ENCODE data around the gene MAP3K3.

The MAP3K3 gene

DNA sequence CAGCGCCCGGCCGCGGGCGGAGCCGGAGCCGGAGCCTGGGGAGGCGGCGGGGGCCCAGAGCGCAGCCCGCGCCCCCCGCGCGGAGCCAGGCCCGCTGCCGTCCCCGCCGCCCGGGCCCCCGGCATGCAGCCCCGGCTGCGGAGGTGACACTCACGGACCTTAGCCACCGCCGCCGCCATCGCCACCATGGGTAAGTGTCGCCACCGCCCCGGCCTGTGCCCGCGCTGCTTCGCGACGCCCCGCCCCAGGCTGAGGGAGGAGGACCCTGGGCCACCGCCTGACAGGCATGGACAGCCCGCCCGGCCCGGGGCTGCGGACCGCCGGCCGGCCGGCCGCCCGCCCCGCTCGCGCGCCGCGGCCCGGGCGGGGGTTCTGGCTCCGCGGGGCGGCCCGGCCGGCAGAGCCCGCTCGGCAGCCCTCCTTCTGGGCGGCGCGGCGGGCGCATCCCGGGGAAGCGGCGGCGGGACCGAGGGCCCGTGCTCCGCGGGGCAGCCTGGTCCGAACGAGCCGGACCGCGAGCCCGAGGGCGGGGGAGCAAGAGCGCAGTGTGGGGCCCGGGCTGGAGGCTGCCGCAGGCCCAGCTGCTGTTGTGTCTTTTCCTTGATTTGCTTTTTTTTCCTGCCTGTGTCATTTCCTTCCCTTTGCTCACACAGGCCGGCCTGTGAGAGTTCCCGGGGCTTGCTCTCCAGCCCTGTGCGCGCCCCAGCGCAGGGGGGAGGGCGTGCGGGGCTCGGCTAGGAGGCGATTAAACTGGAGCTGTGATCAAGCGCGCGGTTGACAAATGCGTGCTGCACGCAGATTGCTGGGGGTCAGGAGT is 565 bp downstream of the MAP3K3 start:
- DNase-seq: peak; percentile 89

DNA sequence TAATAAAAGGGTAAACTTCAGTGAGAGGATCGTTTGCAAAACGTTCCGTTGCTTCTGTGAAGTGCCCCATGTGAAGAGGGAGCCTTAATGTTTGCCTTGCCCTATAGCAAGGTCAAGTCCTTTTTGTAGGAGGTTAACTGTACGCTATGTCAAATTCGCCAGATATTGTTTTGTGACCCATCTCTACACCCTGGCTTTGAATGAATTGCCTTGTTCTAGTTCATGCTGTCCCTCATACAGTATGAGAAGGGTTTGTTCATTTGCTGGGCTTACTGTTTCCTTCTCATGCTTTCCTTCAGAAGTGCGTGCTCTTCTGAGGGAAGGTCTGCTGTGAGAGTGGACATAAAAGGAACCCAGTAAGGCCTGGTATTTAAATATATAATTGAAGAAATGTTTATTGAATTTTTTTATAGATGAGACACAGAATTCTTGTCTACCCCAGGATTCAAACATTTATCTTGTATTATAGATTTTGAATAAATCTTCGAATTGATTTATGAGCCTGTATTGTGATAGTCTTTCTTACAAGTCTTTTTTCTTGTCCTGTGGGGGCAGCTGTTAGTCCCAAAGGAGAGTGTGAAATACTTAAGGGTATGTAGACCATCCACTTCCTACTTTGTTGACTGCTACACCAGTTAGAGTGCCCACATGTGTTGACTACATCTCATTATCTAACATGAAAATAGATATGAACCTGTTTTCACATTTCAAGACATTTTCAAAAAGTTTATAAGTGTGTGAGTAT is 1.7 kb downstream of the MAP3K3 start:
- DNase-seq: peak; percentile 45

DNA sequence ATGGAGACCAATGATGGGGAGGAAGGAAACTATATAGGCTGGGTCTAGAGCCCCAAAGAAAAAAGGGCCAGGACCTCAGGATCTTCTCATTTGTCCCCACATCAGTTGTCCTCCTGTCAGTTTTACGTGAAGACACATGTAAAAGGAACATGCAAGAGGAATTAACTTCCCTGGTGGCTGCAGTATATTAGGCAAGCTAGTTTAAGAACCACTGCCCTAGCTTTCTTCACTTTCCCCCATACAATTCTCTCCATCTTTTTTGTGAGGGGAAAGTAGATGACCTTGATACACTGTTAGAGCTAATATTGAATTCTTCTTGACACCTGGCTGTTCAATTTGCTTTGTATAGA is 2.3 kb downstream of the MAP3K3 start:
- no peak for DNase-seq

DNA sequence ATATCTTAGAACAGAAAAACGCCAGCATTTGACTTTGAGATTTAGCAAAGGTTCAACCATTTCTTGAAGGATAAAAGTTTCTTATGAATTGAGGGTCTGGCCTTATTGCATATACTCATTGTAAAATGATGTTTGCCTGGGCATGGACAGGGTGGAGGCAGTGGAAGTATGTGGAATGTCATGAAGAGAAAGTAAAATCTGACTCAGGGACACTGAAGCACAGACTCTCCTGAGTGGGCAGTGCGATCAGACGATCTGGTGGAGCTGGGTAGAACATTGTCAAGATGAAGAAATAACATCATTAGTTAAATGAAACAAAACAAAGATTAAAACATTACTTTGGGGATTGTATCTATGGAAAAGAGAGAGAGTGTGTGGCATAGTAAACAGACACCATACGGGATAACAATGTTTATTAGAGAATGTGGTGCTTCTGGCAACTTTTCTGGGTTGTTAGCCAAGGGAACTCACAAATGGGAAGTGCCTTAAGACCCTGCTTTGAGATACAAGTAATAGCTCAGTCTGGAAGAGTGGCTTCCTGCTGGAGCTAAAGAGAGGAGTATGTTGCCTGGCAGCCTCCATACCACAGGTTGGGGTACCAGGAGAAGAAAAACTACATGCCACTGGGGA is 4.4 kb downstream of the MAP3K3 start:
- DNase-seq: no peak

DNA sequence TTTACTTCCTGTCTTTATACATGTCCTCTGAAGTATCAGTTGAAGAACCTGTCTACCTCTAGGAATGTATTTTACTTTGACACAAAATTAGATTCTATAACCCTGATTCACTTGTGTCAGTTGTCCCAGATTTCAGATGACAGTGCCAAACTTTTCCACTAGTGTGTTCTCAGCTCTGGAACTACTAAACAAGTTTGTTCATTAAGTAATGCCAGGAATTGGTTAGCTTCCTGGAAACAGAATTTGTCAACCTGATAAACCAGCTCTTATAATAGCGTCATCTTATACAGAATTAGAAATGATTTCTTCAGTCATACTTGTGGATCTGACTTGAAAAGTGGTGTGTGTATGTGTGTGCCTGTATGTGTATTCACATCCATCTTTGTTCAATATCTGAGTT is 7.4 kb downstream of the MAP3K3 start:
- no peak for DNase-seq

DNA sequence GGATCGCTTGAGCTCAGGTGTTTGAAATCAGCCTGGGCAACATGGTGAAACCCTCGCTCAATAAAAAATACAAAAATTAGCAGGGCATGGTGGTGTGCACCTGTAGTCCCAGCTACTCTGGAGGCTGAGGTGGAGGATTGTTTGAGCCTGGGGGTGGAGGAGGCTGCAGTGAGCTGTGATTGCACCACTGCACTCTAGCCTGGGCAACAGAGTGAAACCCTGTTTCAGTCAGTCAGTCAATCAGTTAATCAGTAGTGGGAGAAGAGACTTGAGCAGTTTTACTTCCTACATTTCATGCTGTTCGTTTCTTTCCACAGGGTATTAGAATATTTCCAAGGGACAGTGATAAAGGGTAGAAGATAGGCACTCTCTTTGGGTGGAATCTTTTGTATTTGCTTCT is 8.8 kb downstream of the MAP3K3 start:
- no peak for DNase-seq

DNA sequence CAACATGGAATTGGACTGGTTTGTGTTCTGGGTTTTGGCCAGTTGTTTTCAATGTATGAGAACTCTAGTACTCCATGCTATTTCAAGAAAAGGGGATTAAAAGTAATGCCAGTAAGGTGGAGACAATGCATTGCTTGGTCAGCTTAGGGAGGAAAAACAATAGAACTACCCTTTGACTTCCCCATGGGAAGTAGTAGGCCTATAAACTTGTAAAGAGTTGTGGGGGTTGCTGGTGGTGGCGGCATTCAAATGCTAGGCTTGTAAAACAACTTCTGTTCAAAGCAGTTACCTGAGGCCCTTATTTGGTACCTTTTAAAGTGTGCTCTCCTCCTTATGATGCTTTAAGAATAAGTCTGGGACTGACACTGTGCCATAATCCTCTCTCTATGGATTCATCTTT is 9.4 kb downstream of the MAP3K3 start:
- DNase-seq: no peak

DNA sequence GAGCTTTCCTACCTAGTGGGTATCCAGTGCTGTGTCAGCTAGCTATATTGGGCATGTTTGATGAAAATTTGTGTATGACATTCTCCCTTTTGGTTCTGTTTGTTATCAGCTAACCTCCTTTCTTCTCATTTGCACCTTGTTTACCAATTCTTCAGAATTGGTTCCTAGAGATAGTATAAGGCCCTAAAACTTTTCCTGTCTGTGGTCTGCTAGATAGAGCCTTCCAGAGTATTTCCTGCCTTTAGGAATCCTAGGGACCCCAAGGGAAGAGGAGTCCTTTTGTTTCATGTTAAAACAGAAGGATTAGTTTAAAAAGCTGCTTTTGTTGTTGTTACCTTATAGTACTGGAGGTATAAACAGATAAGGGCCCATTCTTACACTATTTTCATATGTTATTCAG is 11.5 kb downstream of the MAP3K3 start:
- DNase-seq: no peak

DNA sequence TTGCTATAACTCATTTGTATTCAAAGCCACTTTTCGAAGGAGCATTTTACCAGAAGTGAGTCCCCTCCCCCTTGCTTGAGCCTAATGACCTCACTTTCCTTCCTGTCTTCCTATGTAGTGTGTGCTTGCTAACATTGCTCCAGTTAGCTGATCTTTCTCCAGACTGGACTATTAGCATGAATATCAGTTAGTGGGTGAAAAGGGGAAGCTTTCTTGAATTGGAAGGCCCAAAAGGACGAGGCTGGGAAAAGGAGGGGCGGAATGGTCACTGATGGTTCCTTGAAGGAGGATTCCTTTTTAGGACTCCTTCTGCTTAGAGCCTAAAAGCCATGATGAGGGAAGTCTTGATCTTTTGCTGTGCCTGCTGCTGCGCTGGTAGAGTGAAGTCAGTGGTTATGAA is 11.9 kb downstream of the MAP3K3 start:
- no peak for DNase-seq

DNA sequence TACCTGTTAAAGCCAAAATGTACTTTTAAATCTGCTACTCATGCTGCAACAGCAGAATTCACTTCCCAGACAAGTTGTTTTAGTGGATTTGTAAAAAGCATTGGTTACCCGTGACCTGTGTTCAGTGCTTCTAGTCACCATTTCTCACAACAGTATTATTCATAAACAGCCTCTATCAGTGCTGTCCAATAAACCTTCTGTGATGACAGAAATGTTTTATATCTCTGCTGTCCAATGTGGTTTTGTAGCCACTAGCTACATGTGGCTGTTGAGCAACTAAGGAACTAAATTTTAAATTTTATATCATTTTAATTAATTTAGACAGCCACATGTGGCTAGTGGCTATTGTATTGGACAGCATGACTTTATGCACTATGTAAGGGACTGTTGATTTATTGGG is 12.6 kb downstream of the MAP3K3 start:
- no peak for DNase-seq

DNA sequence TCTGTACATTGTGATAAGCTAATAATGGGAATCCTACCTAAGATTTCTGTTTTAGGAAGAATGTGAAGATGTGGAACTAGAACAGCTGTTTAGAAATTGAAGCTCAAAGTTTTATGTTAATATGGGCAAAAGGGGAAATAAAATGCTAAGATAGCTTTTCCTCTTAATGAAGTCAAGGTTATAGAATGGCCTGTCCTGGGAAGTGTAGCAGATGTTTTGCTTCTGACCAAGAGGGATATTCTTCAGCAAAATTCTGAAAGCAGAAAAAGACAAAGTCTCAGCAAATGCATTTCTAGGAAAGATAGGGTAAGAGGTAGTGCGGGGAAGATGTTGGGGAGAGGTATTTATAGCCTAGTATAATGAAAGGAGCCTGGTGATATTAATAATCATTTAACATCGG is 13.1 kb downstream of the MAP3K3 start:
- no peak for DNase-seq

DNA sequence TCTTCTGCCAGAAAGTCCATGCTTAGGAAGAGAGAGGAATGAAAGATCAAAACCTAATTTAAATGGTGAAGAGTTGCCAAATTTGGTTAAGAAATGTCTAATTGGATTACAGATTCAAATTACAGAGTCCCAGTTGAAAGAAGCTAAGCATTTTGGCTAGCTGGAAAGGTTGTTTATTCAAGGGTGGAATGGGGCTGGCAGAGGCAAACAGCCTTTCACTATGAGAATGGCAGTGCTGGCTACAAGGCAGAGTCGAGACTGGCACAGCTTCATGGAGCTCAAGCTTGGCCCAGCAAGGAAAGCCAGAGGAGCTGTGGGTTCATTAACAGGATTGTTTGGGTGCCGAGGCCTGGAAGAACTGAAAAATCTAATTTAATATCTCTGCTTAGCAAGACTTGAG is 13.6 kb downstream of the MAP3K3 start:
- DNase-seq: no peak

DNA sequence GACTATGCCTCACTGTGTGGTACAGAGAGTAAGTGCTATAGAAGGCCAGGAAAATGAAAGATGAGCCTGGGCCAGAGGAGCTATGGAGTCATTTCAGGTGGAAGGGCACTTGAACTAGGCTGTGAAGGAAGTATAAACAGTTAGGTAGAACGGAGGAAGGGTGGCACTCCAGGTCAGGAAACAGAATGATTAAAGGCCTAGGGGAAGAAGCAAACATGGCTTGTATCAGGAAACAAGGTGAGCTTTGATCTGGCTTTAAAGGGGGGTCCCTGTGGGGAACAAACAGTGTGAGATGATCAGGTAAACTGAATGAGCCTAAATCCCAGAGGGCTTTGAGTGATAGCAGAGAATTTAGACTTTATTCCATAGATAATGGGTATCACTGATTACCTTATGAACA is 16.9 kb downstream of the MAP3K3 start:
- DNase-seq: no peak

DNA sequence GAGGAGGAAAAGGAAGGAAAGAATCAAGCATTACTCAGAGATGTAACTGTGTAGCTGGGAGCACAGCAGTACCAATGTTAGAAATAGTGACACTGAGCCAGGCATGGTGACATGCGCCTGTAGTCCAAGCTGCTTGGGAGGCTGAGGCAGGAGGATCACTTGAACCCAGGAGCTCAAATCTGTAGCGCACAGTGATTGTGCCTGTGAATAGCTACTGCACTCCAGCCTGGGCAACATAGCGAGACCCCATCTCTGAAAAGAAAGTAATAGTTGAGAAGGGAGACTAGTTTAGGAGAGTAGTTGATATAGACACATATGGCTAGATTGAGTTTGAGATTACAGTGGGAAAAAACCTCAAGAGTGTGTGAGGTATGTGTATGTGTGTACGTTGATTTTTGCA is 17.8 kb downstream of the MAP3K3 start:
- no peak for DNase-seq

DNA sequence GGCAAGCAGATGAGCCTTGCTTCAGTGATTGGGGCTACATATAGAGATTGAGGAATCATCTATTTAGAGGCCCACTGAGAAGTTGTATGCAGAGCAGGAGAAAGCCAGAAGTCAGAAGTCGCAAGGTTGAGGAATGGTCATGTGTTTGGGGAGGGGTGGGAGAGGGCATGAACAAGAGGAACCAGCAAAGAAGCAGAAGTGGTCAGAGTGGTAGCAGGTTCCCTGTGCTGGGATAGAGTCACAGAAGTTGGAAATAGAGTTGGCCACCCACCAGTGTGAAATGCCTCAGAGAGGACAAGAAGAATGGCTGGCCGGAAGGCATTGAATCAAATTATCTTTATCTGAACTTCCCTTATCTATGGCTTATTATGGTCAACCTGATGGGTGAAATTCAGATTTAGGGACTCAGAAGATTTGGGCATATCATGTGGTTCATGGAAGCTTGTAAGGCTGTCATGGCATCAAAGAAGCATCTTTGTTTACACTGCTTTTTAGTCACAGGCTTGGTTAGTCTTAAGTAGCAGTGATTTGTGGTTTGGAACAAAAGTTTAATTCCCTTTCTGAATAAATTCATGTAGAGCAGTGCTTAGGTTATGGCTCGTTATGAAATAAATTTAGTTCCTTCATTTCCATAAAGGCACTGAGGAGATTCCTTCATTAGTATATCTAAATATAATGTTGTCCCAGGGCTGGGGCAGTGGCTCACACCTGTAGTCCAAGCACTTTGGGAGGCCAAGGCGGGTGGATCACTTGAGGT is 19.7 kb downstream of the MAP3K3 start:
- DNase-seq: no peak

DNA sequence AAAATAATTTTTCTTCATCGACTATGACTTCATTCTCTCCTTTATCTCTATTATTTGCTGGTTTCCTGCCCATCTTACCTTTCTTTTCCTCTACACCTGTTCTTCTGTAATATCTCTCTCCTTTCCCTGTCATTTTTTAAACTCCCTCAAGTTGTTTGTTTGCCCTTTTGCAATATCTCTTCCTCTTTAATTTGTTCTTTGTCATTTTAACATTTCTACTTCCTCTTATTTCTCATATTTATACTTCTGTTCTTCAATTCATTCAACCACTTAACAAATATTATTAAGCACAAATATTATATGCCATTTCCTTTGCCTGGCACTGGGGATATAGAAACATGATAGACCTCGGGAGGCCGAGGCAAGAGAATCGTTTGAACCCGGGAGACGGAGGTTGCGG is 22.6 kb downstream of the MAP3K3 start:
- no peak for DNase-seq

DNA sequence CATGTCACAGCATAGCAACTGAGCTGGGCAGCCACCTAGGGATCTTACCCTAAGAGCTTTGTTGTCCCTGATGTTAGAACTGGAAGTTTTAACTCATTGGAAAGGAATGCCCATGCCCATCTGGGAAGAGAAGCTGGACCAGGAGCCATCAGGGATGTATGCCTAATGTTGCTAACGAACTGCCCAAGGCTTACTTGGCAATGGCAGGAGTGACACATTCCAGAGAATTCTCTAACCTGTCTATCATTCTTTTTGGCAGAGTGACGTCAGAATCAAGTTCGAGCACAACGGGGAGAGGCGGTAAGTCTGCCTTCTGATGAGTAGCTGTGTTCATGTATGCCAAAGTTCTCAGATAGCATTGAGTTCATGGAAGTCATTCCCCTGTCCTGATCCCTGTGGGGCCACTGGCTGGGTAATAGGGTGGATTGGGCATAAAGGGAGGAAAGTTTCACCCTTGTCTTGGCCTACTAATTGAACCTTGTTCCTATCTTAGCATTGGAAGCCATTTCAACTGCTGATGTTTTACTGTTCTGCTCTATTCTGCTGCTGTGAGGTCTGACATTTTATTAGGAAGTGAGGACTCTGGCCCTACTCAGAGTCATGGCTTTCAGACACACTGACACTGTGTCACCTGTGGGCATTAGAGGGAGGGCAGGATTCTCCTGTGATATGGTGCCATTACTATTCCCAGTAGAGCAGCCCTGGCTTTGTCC is 23.7 kb downstream of the MAP3K3 start:
- DNase-seq: peak; percentile 67

DNA sequence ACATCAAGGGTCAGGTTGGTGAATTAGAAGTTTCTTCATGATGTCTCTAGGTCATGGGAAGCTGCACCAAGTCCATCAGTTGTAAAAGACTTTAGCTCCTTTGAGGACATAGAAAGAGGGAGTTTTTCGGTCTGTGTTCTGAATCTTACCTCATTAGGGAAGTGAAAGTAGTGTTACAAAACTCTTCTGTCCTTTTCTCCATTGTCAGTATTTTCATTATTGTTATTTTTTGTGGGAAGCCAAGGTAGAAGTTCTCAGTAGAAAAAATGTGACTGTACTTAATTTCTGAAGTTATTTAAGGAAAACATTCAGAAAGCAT is 24.2 kb downstream of the MAP3K3 start:
- no peak for DNase-seq

DNA sequence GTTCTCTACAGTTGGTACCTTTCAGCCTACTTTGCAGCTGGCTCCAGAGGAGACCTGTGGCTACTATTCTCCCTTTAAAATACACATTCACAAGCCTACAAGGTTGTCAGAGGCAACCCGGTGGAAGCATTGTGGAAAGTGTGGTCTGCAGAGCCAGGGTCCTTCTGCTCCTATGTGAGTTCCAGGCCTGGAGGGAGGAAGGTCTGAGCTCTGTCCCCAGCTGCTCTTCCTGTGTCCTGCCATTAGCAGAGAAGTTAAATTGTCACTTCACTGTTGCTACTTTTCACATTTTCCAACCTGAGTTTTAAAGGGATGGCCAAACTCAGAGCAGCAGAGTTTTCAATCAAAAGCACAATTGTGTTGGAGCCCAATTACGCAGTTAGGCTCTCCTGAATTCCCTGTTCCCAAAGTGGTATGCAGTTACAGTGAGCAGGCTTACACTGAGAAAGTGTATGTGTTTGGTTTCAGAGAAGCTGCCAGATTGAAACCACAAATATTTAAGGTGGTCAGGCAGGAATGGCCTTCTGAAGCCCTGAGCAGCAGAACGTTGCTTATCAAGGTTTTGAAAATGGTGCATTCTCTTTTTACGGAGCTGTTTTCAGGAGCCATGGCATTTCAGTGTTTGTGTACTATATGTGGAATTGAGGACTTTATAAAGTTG is 25.0 kb downstream of the MAP3K3 start:
- DNase-seq: peak; percentile 92

DNA sequence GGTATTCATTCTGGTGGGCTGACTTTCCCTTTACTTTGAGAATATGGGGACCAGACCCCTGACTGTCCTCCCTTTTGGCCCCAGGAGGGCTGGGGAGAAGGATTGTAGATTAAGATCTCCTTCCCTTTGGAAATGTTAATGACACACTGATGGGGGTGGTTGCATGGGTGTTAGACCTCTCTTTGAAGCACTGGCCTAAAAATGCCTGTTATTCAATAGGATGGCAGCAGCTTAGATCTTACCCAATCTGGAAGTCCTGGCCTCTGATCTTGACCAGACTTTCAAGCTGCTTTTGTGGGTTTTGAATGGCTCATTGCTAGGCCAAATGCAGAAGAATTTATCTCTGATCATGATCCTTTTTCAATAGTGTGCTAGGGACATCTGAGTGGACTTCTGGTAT is 25.7 kb downstream of the MAP3K3 start:
- peak; percentile 74 for DNase-seq

DNA sequence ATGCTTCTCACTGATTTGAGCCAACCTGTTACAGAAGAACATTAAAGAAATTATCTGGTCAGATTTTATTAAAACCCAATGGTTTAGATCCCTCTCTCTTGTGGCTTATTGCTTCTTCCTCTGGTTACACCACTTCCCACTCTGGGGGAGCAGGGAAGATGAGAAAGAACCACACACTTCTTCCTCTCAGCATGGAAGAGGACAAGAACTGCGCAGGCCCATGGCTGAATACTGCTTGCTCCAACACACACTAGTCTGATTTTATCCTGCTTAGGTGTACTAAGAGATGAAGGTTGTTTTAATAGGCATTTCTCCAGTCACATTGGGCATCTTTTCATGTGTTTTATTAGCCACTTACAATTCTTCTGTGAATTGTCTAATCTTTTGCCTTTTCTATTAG is 27.6 kb downstream of the MAP3K3 start:
- no peak for DNase-seq

DNA sequence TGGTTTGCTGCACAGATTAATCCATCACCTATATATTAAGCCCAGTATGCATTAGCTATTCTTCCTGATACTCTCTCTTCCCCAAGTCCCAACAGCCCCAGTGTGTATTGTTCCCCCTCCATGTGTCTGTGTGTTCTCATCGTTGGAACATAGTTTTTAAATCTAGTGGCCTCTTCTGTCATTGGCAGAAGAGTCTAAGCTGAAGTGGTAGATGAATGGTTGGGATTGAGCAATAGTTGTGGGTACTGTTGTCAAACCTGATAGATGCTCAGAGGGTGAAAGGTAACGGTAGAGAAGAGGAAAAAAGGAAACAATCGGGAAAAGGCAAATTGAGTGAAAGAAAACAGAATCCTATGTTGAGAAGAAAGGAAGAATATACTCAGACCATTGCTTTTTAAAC is 29.9 kb downstream of the MAP3K3 start:
- DNase-seq: no peak

All from islet precursor cell (in vitro differentiated cells).